GM23338 (cell line): Measurements from ENCODE around the gene CDH20. TPM values are rescaled to one million over a fixed set of nuclear protein-coding genes. Genes with fewer than 3 reads are reported as not detected.

ENCODE experiments used
- ATAC-seq: fragments of 200-7000 bp; cut with Tn5 transposase; 3 replicates; pipeline ENCODE4 v1.9.1; 2020
- DNase-seq: peaks from one replicate; pipeline ENCODE4 v3.0.0-alpha.2; 2015; ENCODE audit warnings: low spot score
- H2AFZ ChIP-seq: fragments of 200-600 bp; sonication (generic); 2 replicates; pipeline ENCODE4 v1.8.0; 2016; ENCODE audit warnings: antibody characterized with exemption, mild to moderate bottlenecking, moderate library complexity
- H3F3A ChIP-seq: fragments of 200-600 bp; sonication (generic); replicated peaks from 2 replicates; pipeline ENCODE4 v1.8.0; 2017; ENCODE audit warnings: antibody characterized with exemption, mixed run types, low read depth
- H3K27ac ChIP-seq: fragments of 200-600 bp; sonication (generic); 2 replicates; pipeline ENCODE4 v1.6.1; 2016; ENCODE audit warnings: low read depth
- H3K27me3 ChIP-seq: fragments of 200-600 bp; sonication (generic); 2 replicates; pipeline ENCODE4 v1.8.0; 2016; ENCODE audit warnings: mild to moderate bottlenecking, mixed run types, moderate library complexity; ENCODE audit not compliant: insufficient read depth
- H3K36me3 ChIP-seq: fragments of 200-600 bp; sonication (generic); 2 replicates; pipeline ENCODE4 v1.8.0; 2016; ENCODE audit warnings: mild to moderate bottlenecking; ENCODE audit not compliant: insufficient read depth
- H3K4me1 ChIP-seq: fragments of 200-600 bp; sonication (generic); 2 replicates; pipeline ENCODE4 v1.8.0; 2016; ENCODE audit warnings: mild to moderate bottlenecking, moderate library complexity; ENCODE audit not compliant: insufficient read depth
- H3K4me2 ChIP-seq: fragments of 200-600 bp; sonication (generic); 2 replicates; pipeline ENCODE4 v1.7.1; 2017; ENCODE audit warnings: mixed run types
- H3K4me3 ChIP-seq: fragments of 200-600 bp; sonication (generic); 2 replicates; pipeline ENCODE4 v1.6.1; 2016; ENCODE audit warnings: mixed run types
- H3K79me2 ChIP-seq: fragments of 200-600 bp; sonication (generic); replicated peaks from 2 replicates; pipeline ENCODE4 v1.8.0; 2017; ENCODE audit warnings: mild to moderate bottlenecking; ENCODE audit not compliant: insufficient read depth
- H3K9me2 ChIP-seq: fragments of 200-600 bp; sonication (generic); 2 replicates; pipeline ENCODE4 v1.8.0; 2017; ENCODE audit not compliant: insufficient read depth
- H4K20me1 ChIP-seq: fragments of 200-600 bp; sonication (generic); replicated peaks from 2 replicates; pipeline ENCODE4 v1.8.0; 2017; ENCODE audit warnings: mild to moderate bottlenecking; ENCODE audit not compliant: insufficient read depth
- H3K27ac Mint-ChIP-seq: 2 replicates; pipeline ENCODE4 v1.8.0; 2020; ENCODE audit warnings: inconsistent platforms, mild to moderate bottlenecking, moderate library complexity, mixed read lengths
- H3K27me3 Mint-ChIP-seq: 3 replicates; pipeline ENCODE4 v1.8.0; 2022; ENCODE audit warnings: low read depth, mild to moderate bottlenecking, moderate library complexity, mixed read lengths, inconsistent platforms; ENCODE audit not compliant: insufficient read depth, poor library complexity
- H3K36me3 Mint-ChIP-seq: 3 replicates; pipeline ENCODE4 v1.8.0; 2021; ENCODE audit warnings: low read depth, mild to moderate bottlenecking, inconsistent platforms, moderate library complexity, mixed read lengths
- H3K4me1 Mint-ChIP-seq: 3 replicates; pipeline ENCODE4 v1.8.0; 2020; ENCODE audit warnings: mild to moderate bottlenecking, inconsistent platforms, mixed read lengths
- H3K4me3 Mint-ChIP-seq: 3 replicates; pipeline ENCODE4 v1.8.0; 2021; ENCODE audit warnings: moderate library complexity, mild to moderate bottlenecking, inconsistent platforms, mixed read lengths
- H3K9me3 Mint-ChIP-seq: 3 replicates; pipeline ENCODE4 v1.8.0; 2020; ENCODE audit warnings: moderate library complexity, mild to moderate bottlenecking, inconsistent platforms, mixed read lengths
- CREB1 ChIP-seq: fragments of 250-450 bp; sonication (Bioruptor Pico); IDR thresholded peaks from 2 replicates; pipeline ENCODE4 v1.5.0; 2020; ENCODE audit warnings: low read depth, mild to moderate bottlenecking, moderate library complexity
- EZH2 ChIP-seq: fragments of 200-600 bp; sonication (generic); IDR thresholded peaks from one replicate; pipeline ENCODE4 v1.8.0; 2017; ENCODE audit warnings: antibody characterized with exemption, mild to moderate bottlenecking, low read depth; ENCODE audit not compliant: unreplicated experiment
- STAT1 ChIP-seq: IDR thresholded peaks from one replicate; pipeline ENCODE4 v1.6.1; 2016; ENCODE audit warnings: antibody characterized with exemption; ENCODE audit not compliant: unreplicated experiment
- ZNF114 ChIP-seq: fragments of 250-450 bp; sonication (Bioruptor Pico); IDR thresholded peaks from 2 replicates; pipeline ENCODE4 v1.5.0; 2020; ENCODE audit warnings: mild to moderate bottlenecking, moderate library complexity
- ZNF331 ChIP-seq: fragments of 250-450 bp; sonication (Bioruptor Pico); IDR thresholded peaks from 2 replicates; pipeline ENCODE4 v1.5.0; 2020; ENCODE audit warnings: low read depth, mild to moderate bottlenecking, moderate library complexity
- polyA plus RNA-seq: library from polyadenylated mRNA; unstranded; fragments of >200 nt; fragmentation: Nextera tagmentation; extraction: Ambion mirVana; gene quantifications from 2 replicates; pipeline ENCODE4 v1.2.1, GENCODE V29; 2016
- total RNA-seq: library from RNA; depleted of rRNA; stranded (reverse); fragments of >200 nt; shearing (Covaris generic); gene quantifications from 2 replicates; pipeline ENCODE4 v1.2.3, GENCODE V29; 2014
- TF ChIP-seq, protein P1 (sequence below): fragments of 250-450 bp; sonication (Bioruptor Pico); IDR thresholded peaks from 2 replicates; pipeline ENCODE4 v1.5.0; 2020; ENCODE audit warnings: mild to moderate bottlenecking, moderate library complexity
- TF ChIP-seq, protein P2 (sequence below): IDR thresholded peaks from one replicate; pipeline ENCODE4 v1.6.1; 2018; ENCODE audit warnings: antibody characterized with exemption; ENCODE audit not compliant: unreplicated experiment
- TF ChIP-seq, protein P3 (sequence below), 2 experiments: fragments of 200-600 bp in 1 of 2; sonication (generic) in 1 of 2; conservative IDR thresholded peaks; 2 replicates each; pipeline versions ENCODE4 v1.5.1 to v1.6.1; 2016 to 2017; ENCODE audit warnings: antibody characterized with exemption in 2 of 2, low read depth in 2 of 2, mild to moderate bottlenecking in 2 of 2, moderate library complexity in 1 of 2

The CDH20 gene
- total and polyA plus RNA-seq, 2 experiments from 2014 or later, result 1.0 TPM; not detected in 1

DNA sequence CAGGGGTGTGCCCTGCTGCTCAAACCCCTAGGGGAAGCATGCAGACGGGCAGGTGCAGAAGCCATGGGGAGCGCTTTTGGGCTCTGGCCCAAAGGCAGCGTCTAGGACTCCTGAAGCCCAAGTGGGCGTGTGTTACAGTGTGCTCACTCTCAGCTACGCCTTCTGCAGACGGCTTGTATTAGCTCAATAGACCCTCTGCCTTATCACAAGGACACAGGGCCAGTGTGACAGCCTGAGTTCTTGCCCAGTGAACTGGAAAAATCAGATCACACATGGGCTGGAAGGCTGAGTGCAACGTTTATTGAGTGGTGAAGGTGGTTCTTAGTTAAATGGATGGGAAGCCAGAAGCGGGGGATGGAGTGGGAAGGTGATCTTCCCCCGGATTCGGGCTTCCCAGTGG is 210.9 kb downstream of the CDH20 start:
- Mint-ChIP-seq H3K27ac (no peak overlapping the region), H3K36me3 (no peaks in the 10 kb centered on the region), H3K27me3 (no peaks in the 10 kb centered on the region), H3K9me3 (no peaks in the 10 kb centered on the region), H3K4me3 (no peak overlapping the region), H3K4me1 (peaks cover 3% of the 10 kb centered on the region; the same call in 2 of the 3 replicates)
- no peak for ATAC-seq
- Histone ChIP-seq H3K27ac (no peak overlapping the region), H4K20me1 (no peaks in the 10 kb centered on the region), H3K9me2 (peaks cover 11% of the 10 kb centered on the region), H3F3A (no peaks in the 10 kb centered on the region), H3K36me3 (no peaks in the 10 kb centered on the region; the same call in 1 of the 2 replicates), H3K27me3 (no peaks in the 10 kb centered on the region), H2AFZ (no peak overlapping the region), H3K4me3 (no peak overlapping the region), H3K79me2 (no peaks in the 10 kb centered on the region), H3K4me2 (no peak overlapping the region), H3K4me1 (no peaks in the 10 kb centered on the region)
- TF ChIP-seq CREB1 (no peak), ZNF114 (CRISPR knock-in tag) (no peak), ZNF331 (no peak), STAT1 (no peak)
- DNase-seq, result no peak

DNA sequence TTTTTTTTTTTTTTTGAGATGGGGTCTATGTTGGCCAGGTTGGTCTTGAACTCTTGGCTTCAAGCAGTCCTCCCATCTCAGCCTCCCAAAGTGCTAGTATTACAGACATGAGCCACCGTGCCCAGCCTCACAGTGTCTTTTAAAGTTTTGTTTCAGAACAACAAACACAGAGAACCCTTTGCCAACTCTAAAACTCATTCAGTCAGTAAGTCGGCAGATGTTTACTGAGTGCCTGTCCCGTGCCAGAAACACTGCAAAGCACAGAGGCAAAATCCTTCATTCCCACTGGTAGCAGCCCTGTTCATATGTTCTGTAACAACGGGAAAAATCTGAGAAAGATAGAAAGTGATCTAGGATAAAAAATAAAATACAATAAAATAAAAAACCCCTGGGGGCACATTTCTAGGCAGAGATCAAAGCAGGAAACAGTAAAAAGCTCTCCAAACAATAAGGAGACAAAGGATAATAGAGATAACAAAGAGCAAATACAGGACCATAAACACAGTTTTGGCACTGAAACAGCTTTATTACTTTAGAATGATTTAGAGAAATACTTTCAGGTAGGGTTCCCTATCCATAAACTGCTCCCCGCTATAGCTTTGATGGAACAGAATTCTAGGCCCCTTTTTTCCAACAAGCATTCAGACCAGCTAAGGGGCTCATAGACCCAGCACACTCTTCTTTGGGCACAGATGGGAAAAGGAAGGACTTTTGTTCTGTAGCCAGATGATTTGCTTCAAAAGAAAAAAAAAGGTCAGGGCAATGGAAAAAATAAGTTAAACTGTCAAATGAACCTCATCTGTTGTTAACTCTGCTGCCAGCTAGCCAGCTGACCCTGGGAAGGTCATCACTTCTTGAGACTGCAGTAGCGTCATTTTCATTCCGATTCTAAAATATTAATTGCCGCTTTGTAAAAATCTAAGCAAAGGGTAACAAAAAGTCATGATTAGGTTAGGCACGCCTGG is 212.3 kb downstream of the CDH20 start:
- H3K4me1 Mint-ChIP-seq, result peaks cover 3% of the 10 kb centered on the region; the same call in 2 of the 3 replicates
- Histone ChIP-seq H3F3A (no peaks in the 10 kb centered on the region), H3K4me1 (no peaks in the 10 kb centered on the region), H3K9me2 (0 out of 2 replicates have a peak, but pooled peaks cover 7% of the 10 kb centered on the region), H4K20me1 (no peaks in the 10 kb centered on the region), H3K27me3 (no peaks in the 10 kb centered on the region), H2AFZ (no peak overlapping the region), H3K27ac (no peak overlapping the region), H3K79me2 (no peaks in the 10 kb centered on the region), H3K4me3 (no peak overlapping the region), H3K4me2 (no peak overlapping the region), H3K36me3 (no peaks in the 10 kb centered on the region; the same call in 1 of the 2 replicates)
- DNase-seq (no peak), ATAC-seq (no peak)
- H3K27ac Mint-ChIP-seq, result no peak overlapping the region
- H3K4me3 Mint-ChIP-seq, result no peak overlapping the region
- no peaks in the 10 kb centered on the region for H3K36me3 Mint-ChIP-seq
- H3K27me3 Mint-ChIP-seq, result no peaks in the 10 kb centered on the region
- H3K9me3 Mint-ChIP-seq, result no peaks in the 10 kb centered on the region
- no peak for TF ChIP-seq CREB1
- TF ChIP-seq, protein P1, sequence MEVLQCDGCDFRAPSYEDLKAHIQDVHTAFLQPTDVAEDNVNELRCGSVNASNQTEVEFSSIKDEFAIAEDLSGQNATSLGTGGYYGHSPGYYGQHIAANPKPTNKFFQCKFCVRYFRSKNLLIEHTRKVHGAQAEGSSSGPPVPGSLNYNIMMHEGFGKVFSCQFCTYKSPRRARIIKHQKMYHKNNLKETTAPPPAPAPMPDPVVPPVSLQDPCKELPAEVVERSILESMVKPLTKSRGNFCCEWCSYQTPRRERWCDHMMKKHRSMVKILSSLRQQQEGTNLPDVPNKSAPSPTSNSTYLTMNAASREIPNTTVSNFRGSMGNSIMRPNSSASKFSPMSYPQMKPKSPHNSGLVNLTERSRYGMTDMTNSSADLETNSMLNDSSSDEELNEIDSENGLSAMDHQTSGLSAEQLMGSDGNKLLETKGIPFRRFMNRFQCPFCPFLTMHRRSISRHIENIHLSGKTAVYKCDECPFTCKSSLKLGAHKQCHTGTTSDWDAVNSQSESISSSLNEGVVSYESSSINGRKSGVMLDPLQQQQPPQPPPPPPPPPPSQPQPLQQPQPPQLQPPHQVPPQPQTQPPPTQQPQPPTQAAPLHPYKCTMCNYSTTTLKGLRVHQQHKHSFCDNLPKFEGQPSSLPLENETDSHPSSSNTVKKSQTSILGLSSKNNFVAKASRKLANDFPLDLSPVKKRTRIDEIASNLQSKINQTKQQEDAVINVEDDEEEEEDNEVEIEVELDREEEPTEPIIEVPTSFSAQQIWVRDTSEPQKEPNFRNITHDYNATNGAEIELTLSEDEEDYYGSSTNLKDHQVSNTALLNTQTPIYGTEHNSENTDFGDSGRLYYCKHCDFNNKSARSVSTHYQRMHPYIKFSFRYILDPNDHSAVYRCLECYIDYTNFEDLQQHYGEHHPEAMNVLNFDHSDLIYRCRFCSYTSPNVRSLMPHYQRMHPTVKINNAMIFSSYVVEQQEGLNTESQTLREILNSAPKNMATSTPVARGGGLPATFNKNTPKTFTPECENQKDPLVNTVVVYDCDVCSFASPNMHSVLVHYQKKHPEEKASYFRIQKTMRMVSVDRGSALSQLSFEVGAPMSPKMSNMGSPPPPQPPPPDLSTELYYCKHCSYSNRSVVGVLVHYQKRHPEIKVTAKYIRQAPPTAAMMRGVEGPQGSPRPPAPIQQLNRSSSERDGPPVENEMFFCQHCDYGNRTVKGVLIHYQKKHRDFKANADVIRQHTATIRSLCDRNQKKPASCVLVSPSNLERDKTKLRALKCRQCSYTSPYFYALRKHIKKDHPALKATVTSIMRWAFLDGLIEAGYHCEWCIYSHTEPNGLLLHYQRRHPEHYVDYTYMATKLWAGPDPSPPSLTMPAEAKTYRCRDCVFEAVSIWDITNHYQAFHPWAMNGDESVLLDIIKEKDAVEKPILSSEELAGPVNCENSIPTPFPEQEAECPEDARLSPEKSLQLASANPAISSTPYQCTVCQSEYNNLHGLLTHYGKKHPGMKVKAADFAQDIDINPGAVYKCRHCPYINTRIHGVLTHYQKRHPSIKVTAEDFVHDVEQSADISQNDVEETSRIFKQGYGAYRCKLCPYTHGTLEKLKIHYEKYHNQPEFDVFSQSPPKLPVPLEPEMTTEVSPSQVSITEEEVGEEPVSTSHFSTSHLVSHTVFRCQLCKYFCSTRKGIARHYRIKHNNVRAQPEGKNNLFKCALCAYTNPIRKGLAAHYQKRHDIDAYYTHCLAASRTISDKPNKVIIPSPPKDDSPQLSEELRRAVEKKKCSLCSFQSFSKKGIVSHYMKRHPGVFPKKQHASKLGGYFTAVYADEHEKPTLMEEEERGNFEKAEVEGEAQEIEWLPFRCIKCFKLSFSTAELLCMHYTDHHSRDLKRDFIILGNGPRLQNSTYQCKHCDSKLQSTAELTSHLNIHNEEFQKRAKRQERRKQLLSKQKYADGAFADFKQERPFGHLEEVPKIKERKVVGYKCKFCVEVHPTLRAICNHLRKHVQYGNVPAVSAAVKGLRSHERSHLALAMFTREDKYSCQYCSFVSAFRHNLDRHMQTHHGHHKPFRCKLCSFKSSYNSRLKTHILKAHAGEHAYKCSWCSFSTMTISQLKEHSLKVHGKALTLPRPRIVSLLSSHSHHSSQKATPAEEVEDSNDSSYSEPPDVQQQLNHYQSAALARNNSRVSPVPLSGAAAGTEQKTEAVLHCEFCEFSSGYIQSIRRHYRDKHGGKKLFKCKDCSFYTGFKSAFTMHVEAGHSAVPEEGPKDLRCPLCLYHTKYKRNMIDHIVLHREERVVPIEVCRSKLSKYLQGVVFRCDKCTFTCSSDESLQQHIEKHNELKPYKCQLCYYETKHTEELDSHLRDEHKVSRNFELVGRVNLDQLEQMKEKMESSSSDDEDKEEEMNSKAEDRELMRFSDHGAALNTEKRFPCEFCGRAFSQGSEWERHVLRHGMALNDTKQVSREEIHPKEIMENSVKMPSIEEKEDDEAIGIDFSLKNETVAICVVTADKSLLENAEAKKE, result no peak
- TF ChIP-seq ZNF331, result no peak
- no peak for TF ChIP-seq EZH2
- TF ChIP-seq ZNF114 (CRISPR knock-in tag), result no peak
- TF ChIP-seq, protein P2, sequence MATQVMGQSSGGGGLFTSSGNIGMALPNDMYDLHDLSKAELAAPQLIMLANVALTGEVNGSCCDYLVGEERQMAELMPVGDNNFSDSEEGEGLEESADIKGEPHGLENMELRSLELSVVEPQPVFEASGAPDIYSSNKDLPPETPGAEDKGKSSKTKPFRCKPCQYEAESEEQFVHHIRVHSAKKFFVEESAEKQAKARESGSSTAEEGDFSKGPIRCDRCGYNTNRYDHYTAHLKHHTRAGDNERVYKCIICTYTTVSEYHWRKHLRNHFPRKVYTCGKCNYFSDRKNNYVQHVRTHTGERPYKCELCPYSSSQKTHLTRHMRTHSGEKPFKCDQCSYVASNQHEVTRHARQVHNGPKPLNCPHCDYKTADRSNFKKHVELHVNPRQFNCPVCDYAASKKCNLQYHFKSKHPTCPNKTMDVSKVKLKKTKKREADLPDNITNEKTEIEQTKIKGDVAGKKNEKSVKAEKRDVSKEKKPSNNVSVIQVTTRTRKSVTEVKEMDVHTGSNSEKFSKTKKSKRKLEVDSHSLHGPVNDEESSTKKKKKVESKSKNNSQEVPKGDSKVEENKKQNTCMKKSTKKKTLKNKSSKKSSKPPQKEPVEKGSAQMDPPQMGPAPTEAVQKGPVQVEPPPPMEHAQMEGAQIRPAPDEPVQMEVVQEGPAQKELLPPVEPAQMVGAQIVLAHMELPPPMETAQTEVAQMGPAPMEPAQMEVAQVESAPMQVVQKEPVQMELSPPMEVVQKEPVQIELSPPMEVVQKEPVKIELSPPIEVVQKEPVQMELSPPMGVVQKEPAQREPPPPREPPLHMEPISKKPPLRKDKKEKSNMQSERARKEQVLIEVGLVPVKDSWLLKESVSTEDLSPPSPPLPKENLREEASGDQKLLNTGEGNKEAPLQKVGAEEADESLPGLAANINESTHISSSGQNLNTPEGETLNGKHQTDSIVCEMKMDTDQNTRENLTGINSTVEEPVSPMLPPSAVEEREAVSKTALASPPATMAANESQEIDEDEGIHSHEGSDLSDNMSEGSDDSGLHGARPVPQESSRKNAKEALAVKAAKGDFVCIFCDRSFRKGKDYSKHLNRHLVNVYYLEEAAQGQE, result no peak
- TF ChIP-seq, protein P3, sequence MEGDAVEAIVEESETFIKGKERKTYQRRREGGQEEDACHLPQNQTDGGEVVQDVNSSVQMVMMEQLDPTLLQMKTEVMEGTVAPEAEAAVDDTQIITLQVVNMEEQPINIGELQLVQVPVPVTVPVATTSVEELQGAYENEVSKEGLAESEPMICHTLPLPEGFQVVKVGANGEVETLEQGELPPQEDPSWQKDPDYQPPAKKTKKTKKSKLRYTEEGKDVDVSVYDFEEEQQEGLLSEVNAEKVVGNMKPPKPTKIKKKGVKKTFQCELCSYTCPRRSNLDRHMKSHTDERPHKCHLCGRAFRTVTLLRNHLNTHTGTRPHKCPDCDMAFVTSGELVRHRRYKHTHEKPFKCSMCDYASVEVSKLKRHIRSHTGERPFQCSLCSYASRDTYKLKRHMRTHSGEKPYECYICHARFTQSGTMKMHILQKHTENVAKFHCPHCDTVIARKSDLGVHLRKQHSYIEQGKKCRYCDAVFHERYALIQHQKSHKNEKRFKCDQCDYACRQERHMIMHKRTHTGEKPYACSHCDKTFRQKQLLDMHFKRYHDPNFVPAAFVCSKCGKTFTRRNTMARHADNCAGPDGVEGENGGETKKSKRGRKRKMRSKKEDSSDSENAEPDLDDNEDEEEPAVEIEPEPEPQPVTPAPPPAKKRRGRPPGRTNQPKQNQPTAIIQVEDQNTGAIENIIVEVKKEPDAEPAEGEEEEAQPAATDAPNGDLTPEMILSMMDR (conservative IDR thresholded peaks at IDR 0.05; ENCODE audit: low read depth in 2 of 2), result no peak
